Ovary (tissue), 3 donors: Measurements from ENCODE around the gene HDAC9.

Source experiments
- EP300 ChIP-seq: sonication (generic); formaldehyde crosslinking; IDR thresholded peaks from one replicate; pipeline ENCODE4 v1.6.1; 2017; ENCODE audit warnings: antibody characterized with exemption
- POLR2A ChIP-seq: fragments of 450-650 bp; IDR thresholded peaks from one replicate; pipeline ENCODE4 v1.6.1; 2017; ENCODE audit warnings: antibody characterized with exemption, mild to moderate bottlenecking, moderate library complexity
- TF ChIP-seq, protein P1 (sequence below), 3 donors: fragments of 450-650 bp in 2 of 3; fragments of 200-600 bp in 1 of 3; IDR thresholded peaks; one replicate each; pipeline versions ENCODE4 v1.5.1 to v1.8.0; 2016 to 2022; ENCODE audit warnings: antibody characterized with exemption in 3 of 3, mild to moderate bottlenecking in 1 of 3
- donor health status: DM: no; HTN: no; CAD: no.

DNA sequence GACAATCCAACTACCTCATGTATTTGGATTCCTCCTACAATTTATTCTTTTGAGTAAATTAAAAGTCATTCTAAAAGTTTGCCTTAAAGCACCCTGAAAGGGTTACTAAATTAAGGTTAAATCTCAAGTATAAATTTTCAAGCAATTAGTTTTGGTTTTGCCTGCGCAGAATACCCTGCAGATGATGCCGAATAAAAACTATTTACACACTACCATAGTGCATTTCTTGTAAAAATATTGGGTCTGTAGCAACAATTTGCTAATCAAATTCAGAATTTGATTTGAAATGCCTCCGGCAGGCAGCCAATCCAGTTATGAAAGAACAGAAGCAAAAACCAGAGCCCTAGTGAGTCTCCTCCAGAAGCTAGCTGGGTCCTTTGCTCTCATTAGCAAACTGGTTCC is 499.7 kb downstream of the HDAC9 start:
- TF ChIP-seq, protein P1, sequence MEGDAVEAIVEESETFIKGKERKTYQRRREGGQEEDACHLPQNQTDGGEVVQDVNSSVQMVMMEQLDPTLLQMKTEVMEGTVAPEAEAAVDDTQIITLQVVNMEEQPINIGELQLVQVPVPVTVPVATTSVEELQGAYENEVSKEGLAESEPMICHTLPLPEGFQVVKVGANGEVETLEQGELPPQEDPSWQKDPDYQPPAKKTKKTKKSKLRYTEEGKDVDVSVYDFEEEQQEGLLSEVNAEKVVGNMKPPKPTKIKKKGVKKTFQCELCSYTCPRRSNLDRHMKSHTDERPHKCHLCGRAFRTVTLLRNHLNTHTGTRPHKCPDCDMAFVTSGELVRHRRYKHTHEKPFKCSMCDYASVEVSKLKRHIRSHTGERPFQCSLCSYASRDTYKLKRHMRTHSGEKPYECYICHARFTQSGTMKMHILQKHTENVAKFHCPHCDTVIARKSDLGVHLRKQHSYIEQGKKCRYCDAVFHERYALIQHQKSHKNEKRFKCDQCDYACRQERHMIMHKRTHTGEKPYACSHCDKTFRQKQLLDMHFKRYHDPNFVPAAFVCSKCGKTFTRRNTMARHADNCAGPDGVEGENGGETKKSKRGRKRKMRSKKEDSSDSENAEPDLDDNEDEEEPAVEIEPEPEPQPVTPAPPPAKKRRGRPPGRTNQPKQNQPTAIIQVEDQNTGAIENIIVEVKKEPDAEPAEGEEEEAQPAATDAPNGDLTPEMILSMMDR (IDR thresholded peaks at IDR 0.05): no peak
- TF ChIP-seq POLR2A (no peak), EP300 (no peak)
